ENCODE measurements around the gene RRAS2.
"Not testable (repeated sequence)": the region's sequence is repeated elsewhere in the genome, so short reads cannot be mapped to it uniquely, and the experiment has no call there.

The RRAS2 gene

GRCh38 chr11:14370496-14370895, 11.5 kb upstream of the RRAS2 start:
- DNase-seq: no peak

GRCh38 chr11:14369598-14369997, 10.6 kb upstream of the RRAS2 start:
- no peak for DNase-seq

- no peak for DNase-seq
Measured at GRCh38 chr11:14366936-14367335, 8.0 kb upstream of the RRAS2 start.

GRCh38 chr11:14364322-14364721, 5.3 kb upstream of the RRAS2 start:
- no peak for DNase-seq

DNA sequence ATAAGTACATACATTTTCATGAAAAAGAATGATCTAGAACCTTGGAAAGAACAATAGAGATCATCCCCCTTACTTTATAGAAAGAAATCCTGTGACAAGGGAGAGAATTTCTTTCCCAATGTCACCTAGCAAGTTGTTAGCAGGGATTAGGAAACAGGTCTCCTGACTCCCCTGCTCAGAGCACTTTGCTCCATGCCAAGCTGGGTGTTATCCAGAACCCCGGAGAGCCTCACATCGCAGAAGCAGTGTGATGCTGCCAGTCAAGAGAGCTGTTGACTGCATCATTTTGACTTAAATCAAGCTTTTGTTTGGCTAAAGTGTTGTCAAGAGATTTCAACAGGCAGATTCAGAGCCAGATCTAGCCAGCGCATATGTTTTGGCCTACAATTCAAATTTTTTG, 3.6 kb upstream of the RRAS2 start:
- no peak for DNase-seq

DNA sequence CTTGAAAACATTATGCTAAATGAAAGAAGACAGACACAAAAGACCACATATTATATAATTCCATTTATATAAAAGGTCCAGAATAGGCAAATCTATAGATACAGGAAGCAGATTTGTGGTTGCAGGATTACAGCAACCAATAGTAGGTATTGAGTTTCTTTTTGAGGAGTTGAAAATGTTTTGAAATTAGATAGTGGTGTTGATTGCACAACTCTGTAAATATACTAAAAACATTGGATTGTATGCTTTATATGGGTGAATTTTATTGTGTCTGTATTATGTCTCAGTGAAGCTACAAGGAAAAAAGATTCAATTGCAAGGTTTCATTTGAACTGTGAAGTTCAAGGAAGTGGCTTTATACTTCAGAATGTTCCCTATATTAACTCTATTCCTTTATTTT, 3.0 kb upstream of the RRAS2 start:
- no peak for DNase-seq

- no peak for DNase-seq
Measured at GRCh38 chr11:14360976-14361375, 2.0 kb upstream of the RRAS2 start.

DNA sequence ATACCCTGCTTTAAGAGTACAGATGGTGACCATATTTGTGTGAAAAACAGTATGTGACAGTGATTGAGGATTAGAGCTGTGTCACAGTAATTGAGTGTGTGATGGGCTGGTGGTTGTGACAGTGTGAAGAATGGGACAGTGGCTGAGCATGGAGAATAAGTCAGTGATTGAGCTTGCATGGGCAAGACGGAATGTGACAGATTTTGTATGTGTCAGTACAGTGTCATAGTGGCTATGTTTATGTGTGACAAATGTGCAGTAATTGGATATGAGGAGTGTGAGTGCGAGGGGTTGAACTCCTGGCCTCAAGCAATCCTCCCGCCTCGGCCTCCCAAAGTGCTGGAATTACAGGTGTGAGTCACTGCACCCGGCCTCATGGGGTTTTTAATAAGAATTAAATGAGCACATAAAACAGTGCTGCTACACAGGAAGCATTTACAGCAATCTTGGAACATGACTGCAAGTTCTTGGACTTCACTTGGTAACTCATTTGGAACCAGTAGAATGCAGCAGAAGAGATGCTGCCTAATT, 583 bp upstream of the RRAS2 start:
- peak; percentile 54 for DNase-seq

- peak; percentile 76 for DNase-seq
Measured at GRCh38 chr11:14357881-14358728, 878 bp downstream of the RRAS2 start.

- DNase-seq: no peak
Measured at GRCh38 chr11:14356342-14356741, 2.6 kb downstream of the RRAS2 start.

DNA sequence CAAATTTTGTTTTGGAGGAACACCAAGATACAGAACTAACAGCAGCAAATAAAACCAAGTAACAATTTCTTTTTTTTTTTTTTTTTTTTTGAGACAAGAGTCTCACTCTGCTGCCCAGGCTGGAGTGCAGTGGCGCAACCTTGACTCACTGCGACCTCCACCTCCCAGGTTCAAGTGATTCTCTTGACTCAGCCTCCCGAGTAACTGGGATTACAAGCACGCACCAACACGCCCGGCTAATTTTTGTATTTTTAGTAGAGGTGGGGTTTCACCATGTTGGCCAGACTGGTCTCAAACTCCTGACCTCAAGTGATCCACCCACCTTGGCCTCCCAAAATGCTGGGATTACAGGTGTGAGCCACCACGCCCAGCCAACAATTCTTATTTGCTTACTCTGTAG, 4.4 kb downstream of the RRAS2 start:
- DNase-seq: not testable (repeated sequence)

GRCh38 chr11:14350716-14351238, 8.2 kb downstream of the RRAS2 start:
- DNase-seq: no peak

DNA sequence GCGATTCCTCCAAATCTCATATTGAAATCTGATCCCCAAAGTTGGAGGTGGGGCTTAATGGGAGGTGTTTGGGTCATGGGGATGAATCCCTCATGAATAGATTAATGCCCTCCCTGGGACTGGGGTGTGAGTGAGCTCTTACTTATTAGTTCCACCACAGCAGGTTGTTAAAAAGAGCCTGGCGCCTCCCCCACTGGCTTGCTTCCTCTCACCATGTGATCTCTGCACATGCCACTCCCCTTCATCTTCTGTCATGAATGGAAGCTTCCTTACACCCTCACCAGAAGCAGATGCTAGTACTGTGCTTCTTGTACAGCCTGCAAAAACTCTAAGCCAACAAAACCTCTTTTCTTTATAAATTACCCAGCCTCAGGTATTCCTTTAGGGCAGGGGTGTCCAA, 8.8 kb downstream of the RRAS2 start:
- DNase-seq: no peak

GRCh38 chr11:14347991-14348390, 11.0 kb downstream of the RRAS2 start:
- no peak for DNase-seq

DNA sequence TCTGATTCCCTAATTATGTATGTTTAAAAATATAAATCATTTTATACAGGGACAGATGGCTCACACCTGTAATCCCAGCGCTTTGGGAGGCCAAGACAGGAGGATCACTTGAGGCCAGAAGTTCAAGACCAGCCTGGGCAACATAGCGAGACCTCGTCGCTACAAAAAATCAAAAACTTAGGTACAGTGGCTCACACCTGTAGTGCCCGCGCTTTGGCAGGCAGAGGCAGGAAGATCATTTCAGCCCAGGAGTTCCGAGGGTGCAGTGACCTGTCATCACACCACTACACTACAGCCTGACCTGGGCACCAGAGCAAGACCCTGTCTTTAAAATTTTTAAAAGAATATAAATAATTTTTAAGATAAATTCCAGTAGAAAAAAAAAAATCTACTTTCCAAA, 11.5 kb downstream of the RRAS2 start:
- DNase-seq: no peak

- no peak for DNase-seq
Measured at GRCh38 chr11:14346303-14346955, 12.6 kb downstream of the RRAS2 start.

DNA sequence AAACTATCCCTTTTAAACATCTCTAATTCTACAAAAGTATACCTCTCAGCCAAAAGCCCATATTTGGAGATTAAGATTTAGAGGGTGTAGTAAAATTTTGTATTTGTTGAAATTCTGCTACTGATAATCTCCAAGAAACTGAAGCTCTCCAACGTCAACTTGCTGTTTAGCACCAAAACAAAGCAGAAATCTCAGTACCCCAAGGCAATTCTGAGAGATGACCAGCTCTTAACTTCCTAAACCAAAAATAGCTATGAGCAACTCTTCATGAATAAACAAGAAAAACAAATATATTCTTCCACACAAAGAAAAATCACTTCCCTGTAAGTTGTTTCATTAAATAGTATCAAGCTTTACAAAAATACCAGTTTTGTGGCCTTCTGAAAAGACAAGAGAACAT, 13.3 kb downstream of the RRAS2 start:
- DNase-seq: no peak

- DNase-seq: not testable (repeated sequence)
Measured at GRCh38 chr11:14345016-14345415, 14.0 kb downstream of the RRAS2 start.

DNA sequence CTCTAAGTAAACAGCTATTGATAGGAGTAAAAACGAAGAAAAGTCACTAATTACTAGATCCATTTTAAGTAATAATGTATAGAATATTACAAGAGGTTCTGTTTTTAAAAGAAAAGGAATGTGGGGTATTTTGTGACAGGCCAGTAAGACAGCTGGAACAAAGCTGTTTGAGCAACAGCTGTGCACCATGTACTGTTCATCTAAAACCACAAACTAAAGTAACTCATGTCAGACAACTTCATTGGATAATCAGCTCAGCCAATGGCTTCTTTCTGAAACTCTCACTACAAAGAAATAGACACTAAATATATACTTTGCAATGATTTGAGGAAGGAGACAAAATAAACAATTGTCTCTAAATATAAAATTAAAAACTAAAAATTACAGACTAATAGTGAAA, 16.1 kb downstream of the RRAS2 start:
- DNase-seq: peak; percentile 52

- no peak for DNase-seq
Measured at GRCh38 chr11:14341968-14342367, 17.0 kb downstream of the RRAS2 start.

- DNase-seq: no peak
Measured at GRCh38 chr11:14340721-14341120, 18.3 kb downstream of the RRAS2 start.

- DNase-seq: no peak
Measured at GRCh38 chr11:14339356-14339755, 19.6 kb downstream of the RRAS2 start.

- peak; percentile 95 for DNase-seq
Measured at GRCh38 chr11:14336507-14337503, 22.2 kb downstream of the RRAS2 start.
